ENCODE data around the gene CCDC8.

Gene CCDC8

DNA sequence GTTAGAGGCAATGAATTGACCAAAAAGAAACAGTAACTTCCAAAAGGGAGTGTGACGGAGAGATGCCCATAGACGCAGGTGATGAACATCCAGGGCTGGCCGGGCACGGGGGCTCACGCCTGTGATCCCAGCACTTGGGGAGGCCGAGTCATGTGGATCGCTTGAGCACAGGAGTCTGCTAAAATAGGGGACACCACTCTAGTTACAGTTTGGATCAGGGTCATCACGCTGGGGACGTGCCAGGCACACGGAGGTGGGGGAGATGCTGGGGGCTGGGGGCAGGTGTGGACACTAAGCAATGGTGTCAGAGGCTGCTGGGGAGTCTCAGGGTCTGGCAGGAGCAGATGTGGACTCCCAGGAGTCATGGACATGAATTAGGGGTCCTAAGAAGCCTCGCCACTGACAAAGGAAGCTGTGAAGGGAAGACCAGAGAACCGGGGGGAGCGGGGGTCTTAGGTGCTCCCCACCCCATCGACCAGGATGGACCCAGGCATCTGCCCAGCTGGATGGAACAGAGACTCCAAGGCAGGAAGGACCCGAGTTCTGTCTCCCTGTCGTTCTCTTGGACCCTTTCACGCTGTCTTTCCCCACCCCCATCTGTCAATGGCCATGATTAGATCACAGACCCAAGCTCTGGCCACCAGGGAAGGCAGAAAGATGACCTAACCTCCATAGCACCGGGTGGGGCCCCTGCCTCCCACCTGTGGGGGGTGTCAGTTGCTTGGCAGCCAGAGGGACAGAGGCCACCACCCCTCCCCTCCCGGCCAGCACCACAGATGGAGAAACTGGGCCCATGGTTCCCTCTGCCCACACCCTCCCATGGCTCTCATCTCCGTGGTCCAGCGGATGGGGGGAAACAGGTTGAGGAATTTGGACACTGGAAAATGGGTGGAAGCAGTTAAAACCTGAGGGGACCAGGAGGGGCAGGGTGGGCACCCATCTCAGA is 19.6 kb downstream of the CCDC8 start:
- TF ChIP-seq CTCF (IDR thresholded peaks at IDR 0.05; ENCODE audit: extremely low read depth, missing control alignments) = no peak
- DNase-seq (ENCODE audit: low spot score) = no peak

DNA sequence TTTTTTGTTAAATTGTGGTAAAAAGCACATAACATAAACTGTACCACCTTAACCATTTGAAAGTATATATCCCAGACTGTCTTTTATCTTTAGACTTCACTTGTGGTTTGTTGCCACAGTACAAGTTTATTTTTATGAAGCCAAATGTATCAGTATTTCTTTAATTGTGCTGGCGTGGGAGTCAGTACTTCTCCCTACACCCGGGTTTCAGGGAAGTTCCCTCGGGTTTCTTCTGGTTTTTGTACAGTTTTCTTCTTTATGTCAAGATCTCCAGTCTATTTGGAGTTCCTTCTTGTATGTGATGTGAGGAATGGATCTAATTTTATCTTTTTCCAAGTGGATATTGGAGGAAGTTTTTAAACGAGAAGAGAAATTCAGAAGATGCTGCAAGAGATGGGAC is 20.5 kb downstream of the CCDC8 start:
- no peak for DNase-seq (ENCODE audit: low spot score)
- TF ChIP-seq CTCF (IDR thresholded peaks at IDR 0.05; ENCODE audit: extremely low read depth, missing control alignments) = no peak

DNA sequence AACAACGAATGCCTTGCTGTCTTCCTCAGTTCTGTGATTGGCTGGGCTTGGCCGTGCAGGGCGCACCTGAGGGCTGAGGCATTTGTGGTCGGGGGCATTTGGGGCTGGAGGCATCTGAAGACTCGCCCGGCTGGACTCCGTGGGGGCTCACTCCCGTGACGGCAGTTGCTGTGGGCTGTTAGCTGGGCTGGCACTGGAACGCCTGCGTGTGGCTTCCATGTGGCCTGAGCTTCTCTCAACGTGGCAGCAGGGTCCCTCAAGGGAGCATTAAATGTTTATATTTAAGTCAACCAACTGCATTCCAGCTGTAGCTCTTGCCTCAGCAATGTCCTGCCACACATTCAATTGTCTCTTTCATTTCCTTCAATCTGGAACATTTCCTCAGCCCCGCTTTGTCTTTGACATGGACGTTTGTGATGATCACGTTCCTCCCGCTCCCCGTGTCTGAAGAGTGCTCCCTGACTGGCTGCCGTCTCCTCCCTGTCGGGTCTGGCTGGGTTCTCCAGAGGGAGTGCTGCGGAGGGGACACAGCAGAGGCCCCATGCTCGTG is 21.0 kb downstream of the CCDC8 start:
- no peak for DNase-seq (ENCODE audit: low spot score)
- TF ChIP-seq CTCF (IDR thresholded peaks at IDR 0.05; ENCODE audit: extremely low read depth, missing control alignments) = no peak

GRCh38 chr19:46391296-46392251 is 21.8 kb downstream of the CCDC8 start:
- DNase-seq (ENCODE audit: low spot score) = no peak
- no peak for TF ChIP-seq CTCF (IDR thresholded peaks at IDR 0.05; ENCODE audit: extremely low read depth, missing control alignments)

GRCh38 chr19:46390866-46391265 is 22.5 kb downstream of the CCDC8 start:
- no peak for DNase-seq (ENCODE audit: low spot score)
- TF ChIP-seq CTCF (IDR thresholded peaks at IDR 0.05; ENCODE audit: extremely low read depth, missing control alignments) = no peak

DNA sequence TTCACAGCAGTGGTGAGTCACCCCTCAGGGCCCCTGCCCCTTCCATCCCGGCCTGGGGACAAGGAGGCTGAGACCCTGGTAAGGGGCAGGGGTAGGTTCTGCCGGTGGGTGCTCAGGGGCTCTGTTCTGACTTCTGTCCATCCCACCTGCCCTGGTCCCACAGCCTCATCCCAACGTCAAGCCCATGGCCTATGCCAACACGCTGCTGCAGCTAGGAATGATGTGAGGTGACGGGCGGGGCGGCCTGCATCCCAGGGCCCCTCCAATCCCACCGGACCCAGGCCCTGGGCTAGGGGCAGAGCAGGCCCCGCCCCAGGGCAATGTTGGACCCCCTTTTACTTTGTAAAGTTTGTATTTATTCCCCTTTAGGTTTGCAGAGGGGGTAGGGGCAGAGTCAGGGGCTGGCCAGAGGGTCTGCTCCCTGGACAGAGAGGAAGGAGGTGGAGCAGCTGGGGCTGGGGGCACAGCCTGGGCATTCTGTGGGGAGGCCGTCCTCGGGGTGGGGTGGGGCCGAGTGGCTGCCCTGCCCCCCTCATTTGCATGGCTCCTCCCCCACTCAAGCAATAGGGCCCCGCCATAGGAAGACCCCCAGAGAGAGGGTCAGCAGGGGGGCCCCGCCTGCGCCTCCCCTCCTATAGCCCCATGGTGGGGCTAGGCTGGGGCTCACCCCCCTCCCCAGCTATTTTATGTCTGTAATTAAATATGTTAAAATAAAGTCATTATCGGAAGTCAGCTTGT is 23.1 kb downstream of the CCDC8 start:
- DNase-seq (ENCODE audit: low spot score) = no peak
- TF ChIP-seq CTCF (IDR thresholded peaks at IDR 0.05; ENCODE audit: extremely low read depth, missing control alignments) = no peak

Data from GM20000 (cell line).